Measurements from ENCODE around the gene NUDT4. TPM values are rescaled to one million over a fixed set of nuclear protein-coding genes. Genes with fewer than 3 reads are reported as not detected.
"Not testable (repeated sequence)": the region's sequence is repeated elsewhere in the genome, so short reads cannot be mapped to it uniquely, and the experiment has no call there.

Gene NUDT4
- total RNA-seq, 1 donor from 2014 or later, result 410 TPM

DNA sequence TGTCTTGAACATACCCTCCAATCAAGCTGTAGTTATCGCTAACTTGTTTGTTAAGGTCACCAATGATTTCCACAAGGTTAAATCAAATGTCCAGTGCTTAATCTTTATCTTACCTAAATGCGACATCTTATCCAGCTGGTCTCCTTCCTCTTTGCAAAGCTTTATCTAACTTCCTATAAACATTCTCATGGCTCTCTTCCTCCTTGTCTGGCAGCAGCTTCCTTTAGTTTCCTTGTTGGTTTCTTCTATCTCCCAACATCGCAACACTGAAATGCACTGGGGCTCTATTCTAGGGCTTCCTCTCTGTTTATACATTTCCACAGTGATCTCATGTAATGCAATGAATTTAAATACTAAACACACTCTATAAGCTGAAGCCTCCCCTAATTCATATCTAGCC is 35.3 kb downstream of the NUDT4 start:
- intact Hi-C loops (cut with DNase I), result no loop called here
- no peak for ATAC-seq (ENCODE audit: poor library complexity)

DNA sequence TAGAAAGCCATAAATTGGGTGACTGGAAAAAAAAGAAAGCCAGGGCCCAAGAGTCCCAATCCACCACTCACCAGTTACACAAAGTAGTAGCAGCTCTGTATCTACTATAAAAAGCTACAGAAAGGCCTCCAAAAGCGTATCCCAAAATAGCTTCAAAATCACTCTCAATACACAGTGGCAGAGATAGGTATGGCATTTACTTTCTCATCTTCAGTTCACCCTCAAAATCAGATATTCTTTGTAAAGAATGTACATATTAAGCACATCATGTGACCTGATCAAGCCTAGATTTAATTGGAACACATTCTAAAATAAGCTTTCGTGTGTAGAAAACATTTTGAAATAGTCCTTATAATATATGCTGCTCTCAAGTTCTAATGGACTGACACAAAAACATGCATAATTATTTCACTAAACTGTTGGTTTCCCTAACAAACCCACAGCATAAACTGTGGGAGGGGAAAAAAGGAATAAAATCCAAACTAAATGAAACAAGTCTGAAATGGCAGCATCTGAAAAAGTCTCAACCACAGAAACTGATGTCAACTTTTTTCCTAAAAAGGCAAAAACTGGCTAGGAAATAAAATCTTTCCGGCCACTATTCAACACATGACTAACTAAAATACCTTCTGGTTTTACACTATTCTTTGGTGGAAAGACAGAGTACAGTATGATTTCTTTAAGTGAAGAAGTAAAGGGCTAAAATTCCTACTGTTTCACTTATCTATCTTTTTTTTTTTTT is 38.2 kb downstream of the NUDT4 start:
- intact Hi-C loops (cut with DNase I), result loop anchor here (5.0 kb wide), 1 partner anchor 429 kb away; no protein-coding TSS in a partner anchor
- DNase-seq (no peak), ATAC-seq (ENCODE audit: poor library complexity) (peak; percentile 75)

More for the DNA sequence above, 35.3 kb downstream of the NUDT4 start:
- DNase-seq, result no peak

DNA sequence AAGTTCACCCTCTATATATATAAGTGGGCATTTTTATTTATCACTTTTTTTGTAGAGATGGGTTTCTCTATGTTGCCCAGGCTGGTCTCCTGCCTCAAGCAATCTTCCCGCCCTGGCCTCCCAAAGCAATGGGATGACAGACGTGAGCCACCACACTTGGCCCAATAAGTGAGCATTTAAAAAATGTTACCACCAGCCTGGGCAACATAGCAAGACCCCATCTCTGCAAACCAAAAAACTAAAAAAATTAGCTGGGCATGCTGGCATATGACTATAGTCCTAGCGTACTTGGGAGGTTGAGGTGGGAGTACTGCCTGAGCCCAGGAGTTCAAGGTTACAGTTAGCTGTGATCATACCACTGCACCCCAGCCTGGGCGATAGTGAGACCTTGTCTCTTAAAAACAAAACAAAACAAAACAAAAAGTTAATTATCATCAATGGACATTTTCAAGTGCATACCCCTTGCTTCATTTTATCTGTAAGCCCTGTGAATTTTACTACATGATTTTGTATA is 40.3 kb downstream of the NUDT4 start:
- ATAC-seq (ENCODE audit: poor library complexity), result no peak
- intact Hi-C loops (cut with DNase I), result loop anchor here (5.0 kb wide), 1 partner anchor 431 kb away; no protein-coding TSS in a partner anchor
- no peak for DNase-seq

DNA sequence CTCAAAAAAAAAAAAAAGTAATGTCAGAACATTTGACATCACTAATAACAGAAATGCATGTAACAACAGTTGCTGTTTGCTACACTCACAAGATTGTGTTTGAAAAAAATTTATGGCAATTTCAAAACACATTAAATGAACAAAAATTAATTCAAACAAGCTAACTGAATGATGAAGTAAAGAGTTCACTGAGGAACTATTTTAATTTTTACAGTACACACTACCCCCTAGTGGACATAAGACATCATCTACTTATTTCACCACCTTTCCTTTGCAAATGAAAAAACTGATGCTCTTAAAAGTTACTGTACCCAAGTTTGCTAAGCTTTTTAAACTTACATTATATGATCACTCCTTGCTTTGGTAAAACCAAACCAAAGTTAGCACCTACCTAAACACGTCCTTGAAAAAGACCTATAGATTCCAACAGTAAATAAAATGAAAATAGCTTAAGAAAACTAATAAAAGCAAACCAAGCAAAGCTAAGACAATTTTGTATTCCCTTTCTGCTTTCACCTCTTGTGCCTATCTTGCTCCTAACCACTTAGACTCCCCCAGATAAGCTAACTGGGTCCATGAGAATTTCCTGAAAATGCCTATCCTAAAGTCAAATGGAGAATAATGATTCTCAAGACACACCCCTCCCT is 41.8 kb downstream of the NUDT4 start:
- ATAC-seq (ENCODE audit: poor library complexity), result peak; percentile 63
- no peak for DNase-seq
- intact Hi-C loops (cut with DNase I), result loop anchor here (5.0 kb wide), 1 partner anchor 432 kb away; no protein-coding TSS in a partner anchor

DNA sequence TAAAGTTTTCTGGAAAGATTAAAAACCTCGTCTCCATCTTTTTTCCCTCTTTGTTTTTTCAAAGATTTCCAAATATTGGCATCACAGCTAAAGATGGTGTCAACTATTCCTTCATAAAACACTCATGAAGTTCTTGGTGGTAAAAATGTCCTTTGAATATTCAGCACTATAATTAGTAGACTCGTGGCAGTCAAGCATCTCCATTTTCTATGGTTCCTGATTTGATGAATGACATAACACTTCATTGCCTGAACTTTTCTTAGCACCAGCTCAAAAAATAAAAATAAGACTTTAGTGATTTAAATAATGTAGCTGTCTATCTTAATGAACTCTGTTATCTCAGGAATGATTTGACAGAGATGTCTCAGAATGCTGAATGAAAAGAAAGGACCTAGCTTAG is 44.3 kb downstream of the NUDT4 start:
- ATAC-seq (ENCODE audit: poor library complexity), result no peak
- intact Hi-C loops (cut with DNase I), result no loop called here
- DNase-seq, result no peak

DNA sequence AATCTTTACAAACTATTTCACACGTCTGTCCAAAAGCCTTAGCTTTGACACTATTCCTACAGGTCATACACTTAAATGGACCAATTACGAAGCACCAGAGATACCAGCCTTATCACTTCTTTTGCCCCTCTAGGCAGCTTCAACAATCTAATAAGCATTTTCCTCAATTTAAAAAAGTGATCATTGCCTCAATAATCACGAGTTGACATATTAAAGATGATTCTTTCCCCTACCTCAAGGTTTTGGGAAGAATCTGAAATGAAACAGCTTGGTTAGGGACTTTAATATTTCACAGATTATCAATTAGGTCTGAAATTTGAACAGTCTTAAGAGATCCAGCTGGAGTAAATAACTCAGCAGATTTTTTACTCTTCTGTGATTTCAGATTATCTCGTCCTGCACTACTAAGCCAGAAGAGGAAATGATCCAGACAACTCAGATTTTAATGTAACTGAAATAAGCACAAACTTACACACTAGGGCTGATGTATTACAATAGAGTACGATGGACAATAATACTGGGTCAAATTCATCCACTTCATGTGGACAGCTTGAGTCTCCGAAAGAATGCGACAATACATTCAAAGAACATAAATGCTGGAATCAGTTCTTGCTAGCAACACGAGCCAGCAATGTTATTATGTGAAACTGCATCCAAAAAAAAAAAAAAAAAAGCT is 48.1 kb downstream of the NUDT4 start:
- intact Hi-C loops (cut with DNase I), result no loop called here
- ATAC-seq (ENCODE audit: poor library complexity) (no peak), DNase-seq (no peak)

DNA sequence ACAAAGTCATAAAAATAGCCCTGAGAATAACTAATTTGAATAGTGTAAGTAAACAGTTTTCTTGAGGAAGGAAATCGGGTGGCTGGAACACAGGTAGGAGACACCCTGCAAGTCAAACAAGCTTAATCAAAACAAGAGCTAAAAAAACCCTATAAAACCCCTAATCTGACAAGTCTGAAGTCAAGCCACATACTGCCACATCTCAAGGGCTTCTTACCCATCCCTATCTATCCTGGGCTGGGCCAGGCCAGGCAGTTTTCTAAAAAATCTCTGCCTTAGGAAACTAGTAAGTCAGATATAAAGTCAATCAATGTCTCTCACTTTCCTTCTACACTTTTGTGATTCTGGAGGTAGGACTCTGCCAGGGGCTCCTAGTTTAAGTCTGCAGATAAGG is 48.7 kb downstream of the NUDT4 start:
- intact Hi-C loops (cut with DNase I), result no loop called here
- DNase-seq, result no peak
- no peak for ATAC-seq (ENCODE audit: poor library complexity)

DNA sequence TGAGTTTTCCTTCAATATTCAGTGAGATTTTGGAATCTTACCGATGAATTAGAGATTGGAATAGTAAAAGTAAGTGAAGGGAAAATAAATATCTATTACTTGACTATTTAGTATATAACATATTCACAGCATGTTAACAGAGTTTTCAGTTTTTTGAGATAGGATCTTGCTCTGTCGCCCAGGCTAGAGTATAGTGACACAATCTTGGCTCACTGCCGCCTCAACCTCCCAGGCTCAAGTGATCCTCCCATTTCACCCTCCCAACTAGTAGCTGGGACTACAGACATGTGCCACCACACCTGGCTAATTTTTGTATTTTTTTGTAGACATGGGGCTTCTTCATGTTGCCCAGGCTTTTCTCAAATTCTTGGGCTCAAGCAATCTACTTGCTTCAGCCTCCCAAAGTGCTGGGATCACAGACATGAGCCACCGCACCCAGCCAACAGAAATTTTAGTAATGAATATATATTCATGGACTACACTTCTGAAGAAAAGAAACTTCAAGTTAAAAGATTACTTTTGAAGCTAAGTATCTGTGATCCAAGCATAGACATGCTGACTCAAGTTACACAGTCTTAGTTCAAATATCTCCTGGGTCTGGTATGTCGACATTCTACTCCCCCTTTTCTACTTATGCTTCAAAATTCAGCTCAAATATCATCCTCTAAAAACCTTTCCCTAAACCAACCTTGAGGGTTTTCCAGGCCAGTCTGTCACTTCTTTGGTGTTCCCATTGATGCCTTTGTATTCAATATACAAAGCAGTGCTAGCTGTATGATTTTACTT is 50.2 kb downstream of the NUDT4 start:
- ATAC-seq (ENCODE audit: poor library complexity) (peak; percentile 34), DNase-seq (no peak)
- intact Hi-C loops (cut with DNase I), result no loop called here

DNA sequence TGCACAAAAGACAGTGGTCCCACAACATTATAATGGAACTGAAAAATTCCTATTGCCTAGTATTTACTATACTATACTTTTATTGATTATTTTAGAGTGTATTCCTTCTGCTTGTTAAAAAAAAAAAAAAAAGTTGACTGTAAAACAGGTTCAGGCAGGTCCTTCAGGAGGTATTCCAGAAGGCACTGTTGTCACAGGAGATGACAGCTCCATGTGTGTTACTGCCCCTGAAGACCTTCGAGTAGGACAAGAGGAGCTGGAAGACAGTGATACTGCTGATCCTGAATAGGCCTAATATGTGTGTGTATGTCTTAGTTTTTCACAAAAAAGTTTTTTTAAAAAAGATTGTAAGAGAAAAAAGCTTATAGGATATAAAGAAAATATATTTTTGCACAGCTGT is 51.7 kb downstream of the NUDT4 start:
- intact Hi-C loops (cut with DNase I), result no loop called here

DNA sequence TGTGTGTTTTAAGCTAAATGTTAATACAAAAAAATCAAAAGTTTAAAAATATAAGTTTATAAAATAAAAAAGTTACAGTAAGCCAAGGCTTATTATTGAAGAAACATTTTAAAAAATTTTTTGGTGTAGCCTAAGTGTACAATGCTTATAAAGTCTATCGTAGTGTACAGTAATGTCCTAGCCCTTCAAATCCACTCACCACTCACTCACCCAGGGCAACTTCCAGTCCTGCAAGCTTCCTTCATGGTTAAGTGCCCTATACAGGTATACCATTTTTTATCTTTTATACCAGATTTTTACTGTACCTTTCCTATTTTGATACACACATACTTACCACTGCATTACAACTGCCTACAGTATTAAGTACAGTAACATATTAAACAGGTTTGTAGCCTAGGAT is 52.1 kb downstream of the NUDT4 start:
- intact Hi-C loops (cut with DNase I), result no loop called here
- DNase-seq, result no peak
- no peak for ATAC-seq (ENCODE audit: poor library complexity)

More for the DNA sequence above, 51.7 kb downstream of the NUDT4 start:
- DNase-seq (no peak), ATAC-seq (ENCODE audit: poor library complexity) (no peak)

DNA sequence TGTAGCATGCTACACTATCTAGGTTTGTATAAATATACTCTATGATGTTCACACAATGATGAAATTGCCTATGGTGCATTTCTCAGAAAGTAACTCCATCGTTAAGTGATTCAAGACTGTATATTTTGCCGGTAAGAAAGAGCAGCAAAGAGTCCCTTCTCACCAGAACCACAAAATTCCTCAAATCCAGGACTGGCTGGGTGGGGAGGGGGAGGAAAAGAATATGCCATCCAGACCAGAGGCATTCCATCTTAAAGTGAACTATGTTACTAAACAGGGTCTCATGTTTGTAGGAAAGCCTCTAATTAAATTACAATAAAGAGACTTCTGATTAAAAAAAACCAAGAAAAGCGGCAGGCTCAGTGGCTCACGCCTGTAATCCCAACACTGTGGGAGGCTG is 52.6 kb downstream of the NUDT4 start:
- no peak for DNase-seq
- intact Hi-C loops (cut with DNase I), result no loop called here
- ATAC-seq (ENCODE audit: poor library complexity), result no peak

DNA sequence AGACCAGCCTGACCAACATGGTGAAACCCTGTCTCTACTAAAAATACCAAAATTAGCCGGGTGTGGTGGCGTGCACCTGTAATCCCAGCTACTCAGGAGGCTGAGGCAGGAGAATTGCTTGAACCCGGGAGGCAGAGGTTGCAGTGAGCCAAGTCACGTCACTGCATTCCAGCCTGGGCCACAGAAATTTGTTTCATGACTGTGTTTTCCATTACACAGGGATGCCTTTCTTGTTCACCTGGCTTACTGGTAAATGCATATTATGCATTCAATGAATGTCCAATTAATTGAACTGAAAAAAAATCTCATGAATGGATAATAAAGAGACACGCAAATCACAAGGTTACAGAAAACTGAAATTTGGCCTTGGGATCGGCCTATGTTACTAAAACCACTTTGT is 54.3 kb downstream of the NUDT4 start:
- ATAC-seq (ENCODE audit: poor library complexity); DNase-seq; intact Hi-C loops (cut with DNase I): not testable (repeated sequence)

DNA sequence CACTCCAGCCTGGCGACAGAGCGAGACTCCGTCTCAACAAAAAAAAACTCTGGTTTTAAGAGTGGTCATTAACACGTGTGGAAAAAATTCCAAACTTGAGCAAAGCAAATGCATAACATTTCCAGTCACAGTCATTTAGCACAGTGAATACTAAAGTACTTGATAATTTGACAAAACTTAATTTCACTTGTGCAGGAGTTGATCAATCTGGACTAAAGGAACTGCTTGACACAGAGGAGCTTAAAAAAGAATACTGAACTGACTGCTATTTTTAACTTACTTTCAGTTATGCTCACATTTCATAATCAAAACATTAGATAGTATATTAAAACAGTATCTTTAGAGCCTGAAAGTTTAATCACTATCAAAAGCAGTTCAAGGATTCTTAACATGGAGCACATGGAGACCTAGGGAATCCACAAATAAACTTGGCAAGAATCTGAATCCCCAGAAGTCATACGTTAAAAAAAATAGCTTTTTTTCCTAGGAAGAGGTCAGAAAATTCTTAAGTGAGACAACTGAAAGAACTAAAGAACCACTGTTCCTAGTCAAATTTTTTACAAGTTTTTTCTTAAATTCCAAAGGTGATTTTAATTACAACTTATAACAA is 56.6 kb downstream of the NUDT4 start:
- DNase-seq (no peak), ATAC-seq (ENCODE audit: poor library complexity) (peak; percentile 49)

DNA sequence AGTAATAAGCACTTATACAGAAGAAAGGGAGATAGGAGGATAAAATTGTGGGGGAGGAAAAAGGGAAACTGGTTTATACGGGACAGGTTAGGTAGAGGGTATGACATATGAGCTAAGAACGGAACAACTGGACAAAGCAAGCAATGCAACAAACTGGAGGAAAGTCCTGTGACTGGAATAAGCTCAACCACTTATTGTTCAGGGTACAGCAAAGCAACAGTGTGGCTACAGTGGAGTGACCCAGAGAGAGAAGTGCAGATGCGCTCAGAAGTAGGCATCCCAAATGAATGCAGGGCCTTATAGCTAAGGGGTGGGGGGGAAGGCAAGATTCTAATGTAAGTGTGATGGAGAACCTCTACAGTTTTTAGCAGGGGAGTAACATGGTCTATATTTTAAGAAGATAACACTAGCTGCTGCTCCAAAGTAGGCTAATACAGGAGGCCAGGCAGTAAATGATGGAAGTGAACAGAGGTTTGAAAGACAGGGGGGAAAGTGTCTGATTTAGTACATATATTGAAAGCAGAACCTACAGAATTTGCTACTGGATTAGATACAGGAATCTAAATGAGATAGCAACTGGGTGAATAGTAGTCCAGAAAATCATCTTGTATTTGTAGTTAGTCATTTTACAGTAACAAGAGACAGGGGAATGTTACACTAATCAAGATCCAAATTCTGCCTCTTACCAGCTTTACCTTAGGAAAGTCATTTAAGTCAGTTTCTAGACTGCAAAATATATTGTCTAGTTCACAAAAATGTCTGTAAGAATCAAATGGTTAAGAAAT is 60.7 kb downstream of the NUDT4 start:
- intact Hi-C loops (cut with DNase I), result no loop called here
- DNase-seq (no peak), ATAC-seq (ENCODE audit: poor library complexity) (no peak)

More for the DNA sequence above, 56.6 kb downstream of the NUDT4 start:
- intact Hi-C loops (cut with DNase I), result no loop called here

DNA sequence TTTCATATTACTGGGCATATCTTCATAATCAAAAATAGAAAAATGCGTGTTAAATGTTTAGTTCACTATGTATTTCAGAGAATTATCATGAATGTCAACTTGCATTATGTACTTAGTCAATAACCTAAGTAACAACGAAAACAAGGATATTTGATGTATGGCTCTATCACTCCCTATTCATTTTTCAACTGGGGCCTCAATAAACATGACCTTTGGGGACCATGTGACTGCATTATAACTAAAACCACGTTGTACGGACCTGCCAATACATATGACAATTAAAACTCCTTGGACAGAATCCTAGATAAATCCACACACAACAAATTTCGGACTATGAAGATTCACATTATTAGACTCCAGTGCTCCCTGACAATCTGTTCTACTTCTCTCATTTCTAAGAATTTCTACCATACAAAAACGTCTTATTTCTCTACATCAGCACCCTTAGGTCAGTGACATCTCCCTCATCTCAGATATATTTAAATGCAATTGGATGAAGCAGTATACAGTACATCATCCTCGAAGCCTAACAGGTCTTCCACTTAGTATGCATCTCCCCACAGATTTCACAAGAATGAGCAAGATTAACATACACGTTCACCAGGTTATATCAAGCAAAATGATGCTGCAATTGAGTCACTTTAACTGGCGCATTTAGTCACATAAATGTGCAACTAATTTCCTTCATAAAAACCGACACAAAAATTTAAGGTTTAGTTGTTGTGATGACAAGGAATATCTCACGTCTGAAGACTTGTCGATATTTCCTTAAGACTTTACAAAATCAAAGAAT is 62.5 kb downstream of the NUDT4 start:
- ATAC-seq (ENCODE audit: poor library complexity) (no peak), DNase-seq (no peak)
- intact Hi-C loops (cut with DNase I), result no loop called here

DNA sequence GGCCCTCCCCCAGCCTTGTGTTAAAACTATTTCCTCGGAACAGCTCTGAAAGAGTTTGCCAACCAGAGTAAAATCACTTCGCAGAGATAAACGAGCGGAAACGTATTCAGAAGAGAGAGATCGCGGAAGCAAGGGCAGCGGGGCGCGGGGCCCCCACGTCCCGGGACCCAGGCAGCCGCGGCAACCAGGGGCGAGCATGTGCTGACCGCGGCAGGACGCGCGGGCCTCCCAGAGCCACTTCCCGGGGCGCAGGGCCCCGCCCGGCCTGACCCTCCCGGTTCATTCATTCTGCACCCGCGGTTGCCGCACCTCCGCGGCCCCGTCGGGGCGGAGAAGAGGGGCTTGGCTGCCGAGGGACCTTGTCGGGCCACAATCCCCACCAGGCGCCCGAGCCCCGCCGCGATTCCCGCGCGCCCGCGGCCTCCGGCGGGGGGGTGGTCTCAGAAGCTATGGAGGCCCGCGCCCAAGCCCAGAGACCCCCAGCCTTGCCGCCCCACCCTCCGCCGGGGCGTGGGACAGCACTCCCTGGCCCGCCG is 63.4 kb downstream of the NUDT4 start:
- intact Hi-C loops (cut with DNase I), result no loop called here
- DNase-seq (peak; percentile 66), ATAC-seq (ENCODE audit: poor library complexity) (peak; percentile 18)

Data from Right ventricle myocardium superior (tissue), 1 donor.